HCT116 (cell line): ENCODE measurements around the gene HOXB2.

ENCODE experiments used
- CEBPB ChIP-seq: IDR thresholded peaks from 2 replicates; pipeline ENCODE4 v1.6.1; 2012; ENCODE audit warnings: low read depth
- EZH2 ChIP-seq: fragments of 200-600 bp; sonication (generic); IDR thresholded peaks from 2 replicates; pipeline ENCODE4 v1.6.1; 2017; ENCODE audit warnings: antibody characterized with exemption, mixed run types
- EZH2phosphoT487 ChIP-seq: fragments of 200-600 bp; IDR thresholded peaks from 2 replicates; pipeline ENCODE4 v1.6.1; 2018; ENCODE audit warnings: antibody characterized with exemption, borderline replicate concordance
- POLR2A ChIP-seq: IDR thresholded peaks from 2 replicates; pipeline ENCODE4 v1.7.0; 2011; ENCODE audit warnings: borderline replicate concordance; ENCODE audit not compliant: insufficient read depth, insufficient read length; ENCODE audit errors: extremely low read depth
- POLR2AphosphoS5 ChIP-seq: IDR thresholded peaks from 2 replicates; pipeline ENCODE4 v1.6.1; 2011; ENCODE audit warnings: mild to moderate bottlenecking, low read depth, low read length, moderate library complexity
- SIN3A ChIP-seq: IDR thresholded peaks from 2 replicates; pipeline ENCODE4 v1.6.1; 2012; ENCODE audit warnings: low read depth
- SP1 ChIP-seq: IDR thresholded peaks from 2 replicates; pipeline ENCODE4 v1.6.1; 2012; ENCODE audit warnings: low read depth
- SRF ChIP-seq: IDR thresholded peaks from 2 replicates; pipeline ENCODE4 v1.6.1; 2012; ENCODE audit warnings: low read depth
- TCF7L2 ChIP-seq: IDR thresholded peaks from 2 replicates; pipeline ENCODE4 v1.7.0; 2011; ENCODE audit warnings: borderline replicate concordance, inconsistent platforms; ENCODE audit not compliant: insufficient read depth, insufficient read length; ENCODE audit errors: extremely low read depth
- YY1 ChIP-seq: IDR thresholded peaks from 2 replicates; pipeline ENCODE4 v1.6.1; 2011; ENCODE audit warnings: low read length, low read depth, moderate library complexity, mild to moderate bottlenecking; ENCODE audit not compliant: insufficient replicate concordance; ENCODE audit errors: extremely low read depth
- ZNF274 ChIP-seq: fragments of 200-500 bp; sonication (Bioruptor generic); IDR thresholded peaks from 2 replicates; pipeline ENCODE4 v1.6.1; 2014; ENCODE audit warnings: mild to moderate bottlenecking, low read depth, low read length, inconsistent platforms
- TF ChIP-seq, protein P1 (sequence below), 3 experiments: fragments of 200-600 bp in 1 of 3; sonication (generic) in 1 of 3; IDR thresholded peaks in 2 of 3; conservative IDR thresholded peaks in 1 of 3; 2 replicates each; pipeline ENCODE4 v1.5.1; 2012 to 2017; ENCODE audit warnings: low read depth in 2 of 3, low read length in 2 of 3, antibody characterized with exemption in 1 of 3, borderline replicate concordance in 1 of 3, control low read depth in 1 of 3, mild to moderate bottlenecking in 1 of 3, mixed read lengths in 1 of 3, mixed run types in 1 of 3, moderate library complexity in 1 of 3; ENCODE audit not compliant: insufficient read depth in 1 of 3
- TF ChIP-seq, protein P2 (sequence below): IDR thresholded peaks from 2 replicates; pipeline ENCODE4 v1.6.1; 2012; ENCODE audit warnings: low read depth
- TF ChIP-seq, protein P3 (sequence below): IDR thresholded peaks from 2 replicates; pipeline ENCODE4 v1.6.1; 2012

DNA sequence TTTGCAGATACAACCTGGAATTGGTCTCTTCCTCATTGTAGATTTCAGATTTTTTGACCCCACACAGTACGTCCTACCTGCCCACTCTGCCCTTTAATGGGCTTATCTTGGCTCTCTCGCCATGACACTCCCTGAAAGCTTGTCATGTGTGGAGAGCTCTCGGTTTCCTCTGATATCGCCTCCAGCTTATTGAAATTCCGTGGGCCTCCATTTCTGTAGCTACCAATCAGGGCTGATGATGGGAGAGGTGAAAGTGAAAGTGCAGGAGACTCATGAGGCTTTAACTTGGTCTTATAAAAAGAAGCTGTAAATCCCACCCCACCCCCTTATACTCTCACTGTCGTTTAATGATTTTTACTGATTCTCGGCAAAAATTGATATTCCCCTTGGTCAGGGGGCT is 31.8 kb downstream of the HOXB2 start:
- no peak for TF ChIP-seq CEBPB
- no peak for TF ChIP-seq POLR2A
- TF ChIP-seq, protein P1, sequence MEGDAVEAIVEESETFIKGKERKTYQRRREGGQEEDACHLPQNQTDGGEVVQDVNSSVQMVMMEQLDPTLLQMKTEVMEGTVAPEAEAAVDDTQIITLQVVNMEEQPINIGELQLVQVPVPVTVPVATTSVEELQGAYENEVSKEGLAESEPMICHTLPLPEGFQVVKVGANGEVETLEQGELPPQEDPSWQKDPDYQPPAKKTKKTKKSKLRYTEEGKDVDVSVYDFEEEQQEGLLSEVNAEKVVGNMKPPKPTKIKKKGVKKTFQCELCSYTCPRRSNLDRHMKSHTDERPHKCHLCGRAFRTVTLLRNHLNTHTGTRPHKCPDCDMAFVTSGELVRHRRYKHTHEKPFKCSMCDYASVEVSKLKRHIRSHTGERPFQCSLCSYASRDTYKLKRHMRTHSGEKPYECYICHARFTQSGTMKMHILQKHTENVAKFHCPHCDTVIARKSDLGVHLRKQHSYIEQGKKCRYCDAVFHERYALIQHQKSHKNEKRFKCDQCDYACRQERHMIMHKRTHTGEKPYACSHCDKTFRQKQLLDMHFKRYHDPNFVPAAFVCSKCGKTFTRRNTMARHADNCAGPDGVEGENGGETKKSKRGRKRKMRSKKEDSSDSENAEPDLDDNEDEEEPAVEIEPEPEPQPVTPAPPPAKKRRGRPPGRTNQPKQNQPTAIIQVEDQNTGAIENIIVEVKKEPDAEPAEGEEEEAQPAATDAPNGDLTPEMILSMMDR (IDR thresholded peaks at IDR 0.05 in 2 of 3, conservative IDR thresholded peaks at IDR 0.05 in 1 of 3; ENCODE audit: borderline replicate concordance in 1 of 3, insufficient read depth in 1 of 3, low read depth in 2 of 3, low read length in 2 of 3) = no peak
- no peak for TF ChIP-seq POLR2AphosphoS5
- TF ChIP-seq, protein P2, sequence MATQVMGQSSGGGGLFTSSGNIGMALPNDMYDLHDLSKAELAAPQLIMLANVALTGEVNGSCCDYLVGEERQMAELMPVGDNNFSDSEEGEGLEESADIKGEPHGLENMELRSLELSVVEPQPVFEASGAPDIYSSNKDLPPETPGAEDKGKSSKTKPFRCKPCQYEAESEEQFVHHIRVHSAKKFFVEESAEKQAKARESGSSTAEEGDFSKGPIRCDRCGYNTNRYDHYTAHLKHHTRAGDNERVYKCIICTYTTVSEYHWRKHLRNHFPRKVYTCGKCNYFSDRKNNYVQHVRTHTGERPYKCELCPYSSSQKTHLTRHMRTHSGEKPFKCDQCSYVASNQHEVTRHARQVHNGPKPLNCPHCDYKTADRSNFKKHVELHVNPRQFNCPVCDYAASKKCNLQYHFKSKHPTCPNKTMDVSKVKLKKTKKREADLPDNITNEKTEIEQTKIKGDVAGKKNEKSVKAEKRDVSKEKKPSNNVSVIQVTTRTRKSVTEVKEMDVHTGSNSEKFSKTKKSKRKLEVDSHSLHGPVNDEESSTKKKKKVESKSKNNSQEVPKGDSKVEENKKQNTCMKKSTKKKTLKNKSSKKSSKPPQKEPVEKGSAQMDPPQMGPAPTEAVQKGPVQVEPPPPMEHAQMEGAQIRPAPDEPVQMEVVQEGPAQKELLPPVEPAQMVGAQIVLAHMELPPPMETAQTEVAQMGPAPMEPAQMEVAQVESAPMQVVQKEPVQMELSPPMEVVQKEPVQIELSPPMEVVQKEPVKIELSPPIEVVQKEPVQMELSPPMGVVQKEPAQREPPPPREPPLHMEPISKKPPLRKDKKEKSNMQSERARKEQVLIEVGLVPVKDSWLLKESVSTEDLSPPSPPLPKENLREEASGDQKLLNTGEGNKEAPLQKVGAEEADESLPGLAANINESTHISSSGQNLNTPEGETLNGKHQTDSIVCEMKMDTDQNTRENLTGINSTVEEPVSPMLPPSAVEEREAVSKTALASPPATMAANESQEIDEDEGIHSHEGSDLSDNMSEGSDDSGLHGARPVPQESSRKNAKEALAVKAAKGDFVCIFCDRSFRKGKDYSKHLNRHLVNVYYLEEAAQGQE = no peak
- no peak for TF ChIP-seq SRF
- no peak for TF ChIP-seq EZH2
- no peak for TF ChIP-seq EZH2phosphoT487
- TF ChIP-seq TCF7L2 = no peak
- TF ChIP-seq ZNF274 = no peak
- no peak for TF ChIP-seq SIN3A
- no peak for TF ChIP-seq YY1
- no peak for TF ChIP-seq SP1
- TF ChIP-seq, protein P3, sequence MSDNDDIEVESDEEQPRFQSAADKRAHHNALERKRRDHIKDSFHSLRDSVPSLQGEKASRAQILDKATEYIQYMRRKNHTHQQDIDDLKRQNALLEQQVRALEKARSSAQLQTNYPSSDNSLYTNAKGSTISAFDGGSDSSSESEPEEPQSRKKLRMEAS = no peak
